ENCODE results near the gene BIN1. TPM values are rescaled to one million over a fixed set of nuclear protein-coding genes. Genes with fewer than 3 reads are reported as not detected.
A peak's percentile ranks its signal among the peaks of the same experiment; 100 is the strongest.

The BIN1 gene
- total and polyA plus RNA-seq, 7 donors = 615 to 1,667 (median 1,331) TPM

GRCh38 chr2:127051116-127052056, 55.6 kb downstream of the BIN1 start:
- Histone ChIP-seq H3K4me1 (peaks cover 62% of the 10 kb centered on the region), H3K27me3 (ENCODE audit: insufficient read depth in 3 of 3, low read length in 2 of 3) (no peaks in the 10 kb centered on the region), H3K27ac (peak overlapping the region; percentile 75), H3K9me3 (no peaks in the 10 kb centered on the region), H3K4me3 (no peak overlapping the region), H3K36me3 (ENCODE audit: insufficient read depth in 1 of 2, low read depth in 1 of 2) (peaks cover 3 to 36% of the 10 kb centered on the region in 2 donors)
- intact Hi-C loops (cut with DNase I) = no loop called here
- DNase-seq (peak; percentile 54 to 81), ATAC-seq (peak; percentile 12 to 20 (median 18))
- no peak for TF ChIP-seq CTCF (IDR thresholded peaks at IDR 0.05)
- 34 to 66% (median 39%) methylated on average over 29 of the region's 29 CpGs for WGBS, 3 donors

GRCh38 chr2:127050803-127051115, 56.2 kb downstream of the BIN1 start:
- TF ChIP-seq CTCF (IDR thresholded peaks at IDR 0.05) = no peak
- no peaks in the 10 kb centered on the region for H3K27me3 ChIP-seq (ENCODE audit: insufficient read depth in 3 of 3, low read length in 2 of 3)
- no peak overlapping the region for H3K4me3 ChIP-seq
- DNase-seq (peak; percentile 45 to 73), ATAC-seq (no peak)
- H3K9me3 ChIP-seq = no peaks in the 10 kb centered on the region
- peak overlapping the region; percentile 75 for H3K27ac ChIP-seq
- 27 to 49% (median 35%) methylated on average over 13 to 14 of the region's 14 CpGs for WGBS, 3 donors
- H3K36me3 ChIP-seq (ENCODE audit: insufficient read depth in 1 of 2, low read depth in 1 of 2) = peaks cover 0 to 33% of the 10 kb centered on the region in 2 donors
- H3K4me1 ChIP-seq = peaks cover 63% of the 10 kb centered on the region
- intact Hi-C loops (cut with DNase I) = no loop called here

GRCh38 chr2:127049927-127050802, 56.8 kb downstream of the BIN1 start:
- no peak overlapping the region for H3K4me3 ChIP-seq
- DNase-seq = peak; percentile 75 to 88
- intact Hi-C loops (cut with DNase I) = no loop called here
- peaks cover 61% of the 10 kb centered on the region for H3K4me1 ChIP-seq
- peak overlapping the region; percentile 75 for H3K27ac ChIP-seq
- WGBS, 3 donors = 34 to 49% (median 43%) methylated on average over 26 to 33 of the region's 33 CpGs
- peak; percentile 94 for TF ChIP-seq CTCF (IDR thresholded peaks at IDR 0.05)
- H3K36me3 ChIP-seq (ENCODE audit: insufficient read depth in 1 of 2, low read depth in 1 of 2) = peaks cover 0 to 33% of the 10 kb centered on the region in 2 donors
- H3K27me3 ChIP-seq (ENCODE audit: insufficient read depth in 3 of 3, low read length in 2 of 3) = no peaks in the 10 kb centered on the region
- no peaks in the 10 kb centered on the region for H3K9me3 ChIP-seq
- ATAC-seq = peak; percentile 26 to 52 (median 36)

GRCh38 chr2:127048969-127049897, 57.7 kb downstream of the BIN1 start:
- TF ChIP-seq CTCF (IDR thresholded peaks at IDR 0.05) = no peak
- Histone ChIP-seq H3K36me3 (ENCODE audit: insufficient read depth in 1 of 2, low read depth in 1 of 2) (peaks cover 0 to 33% of the 10 kb centered on the region in 2 donors), H3K27ac (no peak overlapping the region), H3K4me1 (peaks cover 52% of the 10 kb centered on the region), H3K27me3 (ENCODE audit: insufficient read depth in 3 of 3, low read length in 2 of 3) (no peaks in the 10 kb centered on the region), H3K9me3 (no peaks in the 10 kb centered on the region), H3K4me3 (no peak overlapping the region)
- intact Hi-C loops (cut with DNase I) = no loop called here
- no peak for DNase-seq
- WGBS, 3 donors = 88 to 89% (median 88%) methylated on average over 15 of the region's 15 CpGs
- ATAC-seq = no peak

All from psoas muscle (tissue), 8 donors.